OCI-LY1 (cell line): ENCODE measurements around the gene MEPCE.
"Not testable (repeated sequence)": the region's sequence is repeated elsewhere in the genome, so short reads cannot be mapped to it uniquely, and the experiment has no call there.

Experiments used
- CTCF ChIP-seq: fragments of 200-600 bp; sonication (generic), shearing (Covaris generic); IDR thresholded peaks from 2 replicates; pipeline ENCODE4 v1.5.1; 2017; ENCODE audit warnings: mild to moderate bottlenecking, antibody characterized with exemption, low read length, moderate library complexity, mixed read lengths
- EZH2 ChIP-seq: fragments of 200-600 bp; sonication (generic), shearing (Covaris generic); IDR thresholded peaks from 2 replicates; pipeline ENCODE4 v1.8.0; 2017; ENCODE audit warnings: borderline replicate concordance, mixed run types, mild to moderate bottlenecking, antibody characterized with exemption, low read length, moderate library complexity, mixed read lengths

- TF ChIP-seq EZH2, CTCF: not testable (repeated sequence)
Measured at GRCh38 chr7:100447363-100447762, 17.7 kb downstream of the MEPCE start.
